ENCODE results near the gene RBM41. TPM values are rescaled to one million over a fixed set of nuclear protein-coding genes. Genes with fewer than 3 reads are reported as not detected.

Gene RBM41
- total RNA-seq, 2 experiments from 2014 or later, result 5.9 to 8.2 TPM

DNA sequence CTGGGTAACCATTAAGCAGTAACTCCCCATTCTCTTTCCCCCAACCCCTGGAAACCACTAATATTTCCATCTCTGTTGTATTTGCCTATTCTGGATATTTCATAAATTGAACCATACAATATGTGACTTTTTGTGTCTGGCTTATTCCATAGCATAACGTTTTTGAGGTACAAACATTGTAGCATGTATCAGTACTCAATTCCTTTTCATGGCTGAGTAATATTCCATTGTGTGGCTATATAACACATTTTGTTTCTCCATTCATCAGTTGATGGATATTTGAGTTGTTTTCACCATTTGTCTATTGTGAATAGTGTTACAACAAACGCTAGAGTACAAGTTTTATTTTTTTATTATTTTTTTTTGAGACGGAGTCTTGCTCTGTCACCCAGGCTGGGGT is 63.6 kb downstream of the RBM41 start:
- intact Hi-C loops (cut with DNase I, micrococcal nuclease), result no loop called here
- no peaks in the 10 kb centered on the region for H3K4me1 Mint-ChIP-seq (ENCODE audit: low read depth)
- H3K27me3 Mint-ChIP-seq, result no peaks in the 10 kb centered on the region
- no peaks in the 10 kb centered on the region for H3K9me3 Mint-ChIP-seq
- no peaks in the 10 kb centered on the region for H3K4me1 ChIP-seq (ENCODE audit: insufficient read depth, low read length)
- no peak overlapping the region for H3K27ac Mint-ChIP-seq
- no peaks in the 10 kb centered on the region for H3K27me3 ChIP-seq (ENCODE audit: control insufficient read depth in 1 of 2, insufficient read depth in 2 of 2, low read length in 2 of 2)
- H3K9me3 ChIP-seq (ENCODE audit: control insufficient read depth in 1 of 2, insufficient read depth in 1 of 2, low read length in 2 of 2), result peaks cover 0 to 5% of the 10 kb centered on the region in 2 experiments
- ChIA-PET POLR2A (no interaction called here), CTCF (no interaction called here)
- TF ChIP-seq CTCF (IDR thresholded peaks at IDR 0.05), result no peak
- ATAC-seq (ENCODE audit: poor library complexity) (no peak), DNase-seq (no peak)
- H3K4me3 Mint-ChIP-seq, result no peak overlapping the region
- H3K4me3 ChIP-seq (ENCODE audit: low read length), result no peak overlapping the region
- peaks cover 8% of the 10 kb centered on the region for H3K36me3 Mint-ChIP-seq (ENCODE audit: low read depth)
- no peak overlapping the region for H3K27ac ChIP-seq (ENCODE audit: low read depth in 1 of 2, low read length in 2 of 2)
- H3K36me3 ChIP-seq (ENCODE audit: insufficient read depth, low read length), result no peaks in the 10 kb centered on the region

- Histone ChIP-seq H3K4me1 (ENCODE audit: insufficient read depth, low read length) (no peaks in the 10 kb centered on the region), H3K36me3 (ENCODE audit: insufficient read depth, low read length) (no peaks in the 10 kb centered on the region), H3K27me3 (ENCODE audit: control insufficient read depth in 1 of 2, insufficient read depth in 2 of 2, low read length in 2 of 2) (peaks cover 0 to 9% of the 10 kb centered on the region in 2 experiments), H3K4me3 (ENCODE audit: low read length) (no peak overlapping the region), H3K9me3 (ENCODE audit: control insufficient read depth in 1 of 2, insufficient read depth in 1 of 2, low read length in 2 of 2) (peaks cover 0 to 2% of the 10 kb centered on the region in 2 experiments), H3K27ac (ENCODE audit: low read depth in 1 of 2, low read length in 2 of 2) (no peak overlapping the region)
- no peak overlapping the region for H3K4me3 Mint-ChIP-seq
- ChIA-PET CTCF (no interaction called here), POLR2A (no interaction called here)
- DNase-seq (no peak), ATAC-seq (ENCODE audit: poor library complexity) (no peak)
- H3K36me3 Mint-ChIP-seq (ENCODE audit: low read depth), result no peaks in the 10 kb centered on the region
- H3K27me3 Mint-ChIP-seq, result peaks cover 15% of the 10 kb centered on the region
- intact Hi-C loops (cut with DNase I, micrococcal nuclease), result no loop called here
- no peaks in the 10 kb centered on the region for H3K9me3 Mint-ChIP-seq
- no peak overlapping the region for H3K27ac Mint-ChIP-seq
- no peaks in the 10 kb centered on the region for H3K4me1 Mint-ChIP-seq (ENCODE audit: low read depth)
- TF ChIP-seq CTCF (IDR thresholded peaks at IDR 0.05), result no peak
These were observed 68.4 kb downstream of the RBM41 start for GRCh38 chrX:107050195-107050709.

- H3K4me1 Mint-ChIP-seq (ENCODE audit: low read depth), result no peaks in the 10 kb centered on the region
- POLR2A ChIA-PET, result no interaction called here
- CTCF ChIA-PET, result no interaction called here
- no peak overlapping the region for H3K4me3 Mint-ChIP-seq
- peaks cover 0 to 10% of the 10 kb centered on the region in 2 experiments for H3K27me3 ChIP-seq (ENCODE audit: control insufficient read depth in 1 of 2, insufficient read depth in 2 of 2, low read length in 2 of 2)
- no peak overlapping the region for H3K4me3 ChIP-seq (ENCODE audit: low read length)
- H3K27me3 Mint-ChIP-seq, result peaks cover 15% of the 10 kb centered on the region
- TF ChIP-seq CTCF (IDR thresholded peaks at IDR 0.05), result no peak
- no peak overlapping the region for H3K27ac ChIP-seq (ENCODE audit: low read depth in 1 of 2, low read length in 2 of 2)
- DNase-seq (no peak), ATAC-seq (ENCODE audit: poor library complexity) (no peak)
- no peaks in the 10 kb centered on the region for H3K36me3 ChIP-seq (ENCODE audit: insufficient read depth, low read length)
- H3K27ac Mint-ChIP-seq, result no peak overlapping the region
- intact Hi-C loops (cut with DNase I, micrococcal nuclease), result no loop called here
- H3K9me3 ChIP-seq (ENCODE audit: control insufficient read depth in 1 of 2, insufficient read depth in 1 of 2, low read length in 2 of 2), result no peaks in the 10 kb centered on the region
- no peaks in the 10 kb centered on the region for H3K4me1 ChIP-seq (ENCODE audit: insufficient read depth, low read length)
- H3K9me3 Mint-ChIP-seq, result no peaks in the 10 kb centered on the region
- H3K36me3 Mint-ChIP-seq (ENCODE audit: low read depth), result no peaks in the 10 kb centered on the region
These were observed 71.0 kb downstream of the RBM41 start for GRCh38 chrX:107047622-107048021.

Measured in CD4-positive, alpha-beta T cell (primary cell).